Activated CD8-positive, alpha-beta T cell treated with anti-CD3 and anti-CD28 coated beads for 36 hours (primary cell): ENCODE measurements around the gene OST4. TPM values are rescaled to one million over a fixed set of nuclear protein-coding genes. Genes with fewer than 3 reads are reported as not detected.

Source experiments
- ATAC-seq: fragments of 200-7000 bp; cut with Tn5 transposase; one replicate; pipeline ENCODE4 v1.10.0; 2021; ENCODE audit warnings: mild to moderate bottlenecking, moderate library complexity
- CTCF ChIA-PET: fragments of 350-600 bp; sonication (Branson Sonifier 250); formaldehyde crosslinking; loops from one replicate; lab custom pipeline; 2021; ENCODE audit warnings: antibody characterized with exemption; lab: Charles Lee
- POLR2A ChIA-PET: fragments of 350-600 bp; sonication (Branson Sonifier 250); formaldehyde crosslinking; loops from one replicate; lab custom pipeline; 2021; ENCODE audit warnings: antibody characterized with exemption; lab: Charles Lee
- DNase-seq: peaks from one replicate; pipeline ENCODE4 v3.0.0-alpha.2; 2020
- H3K27ac Mint-ChIP-seq: one replicate; pipeline ENCODE4 v1.8.0; 2021; ENCODE audit warnings: mild to moderate bottlenecking, mixed read lengths
- H3K27me3 Mint-ChIP-seq: one replicate; pipeline ENCODE4 v1.8.0; 2021; ENCODE audit warnings: mixed read lengths
- H3K36me3 Mint-ChIP-seq: one replicate; pipeline ENCODE4 v1.8.0; 2021; ENCODE audit warnings: low read depth, mixed read lengths
- H3K4me1 Mint-ChIP-seq: one replicate; pipeline ENCODE4 v1.8.0; 2021; ENCODE audit warnings: low read depth, mixed read lengths
- H3K4me3 Mint-ChIP-seq: one replicate; pipeline ENCODE4 v1.8.0; 2021; ENCODE audit warnings: mild to moderate bottlenecking, moderate library complexity, mixed read lengths
- H3K9me3 Mint-ChIP-seq: one replicate; pipeline ENCODE4 v1.8.0; 2021; ENCODE audit warnings: mixed read lengths
- intact Hi-C: fragments of 100-400 bp; cut with micrococcal nuclease; formaldehyde crosslinking; loops from one replicate; pipeline ENCODE4 v1.10.0; 2022
- total RNA-seq, 2 experiments: library from RNA; stranded (reverse); gene quantifications; one replicate each; pipeline ENCODE4 v1.2.3, GENCODE V29; 2021
- TF ChIP-seq, protein P1 (sequence below): fragments of 200-600 bp; IDR thresholded peaks from one replicate; pipeline ENCODE4 v1.8.0; 2022; ENCODE audit warnings: antibody characterized with exemption, mild to moderate bottlenecking

The OST4 gene
- total RNA-seq, 2 experiments from 2014 or later, result 257 to 262 TPM

DNA sequence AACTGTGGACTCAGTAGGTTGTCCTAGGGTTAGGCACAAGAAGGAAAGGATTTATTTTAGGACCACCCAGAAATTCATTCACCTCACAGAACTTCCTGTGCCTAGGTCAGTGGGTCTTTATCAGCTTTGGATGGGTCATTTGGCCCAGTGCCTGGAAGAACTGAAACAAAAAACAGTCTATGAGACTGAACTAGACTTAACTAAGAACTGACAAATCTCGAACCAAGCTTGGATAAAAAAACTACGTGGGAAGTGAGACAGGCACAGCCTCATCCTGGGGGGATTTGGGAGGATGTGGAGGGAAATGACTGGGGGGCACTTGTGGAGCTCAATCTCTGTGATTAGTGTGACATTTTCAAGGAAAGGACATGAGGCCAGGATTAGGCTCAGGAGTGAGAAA is 2.3 kb upstream of the OST4 start:
- peak overlapping the region; percentile 26 for H3K27ac Mint-ChIP-seq
- no peak overlapping the region for H3K4me3 Mint-ChIP-seq
- DNase-seq (no peak), ATAC-seq (no peak)
- TF ChIP-seq, protein P1, sequence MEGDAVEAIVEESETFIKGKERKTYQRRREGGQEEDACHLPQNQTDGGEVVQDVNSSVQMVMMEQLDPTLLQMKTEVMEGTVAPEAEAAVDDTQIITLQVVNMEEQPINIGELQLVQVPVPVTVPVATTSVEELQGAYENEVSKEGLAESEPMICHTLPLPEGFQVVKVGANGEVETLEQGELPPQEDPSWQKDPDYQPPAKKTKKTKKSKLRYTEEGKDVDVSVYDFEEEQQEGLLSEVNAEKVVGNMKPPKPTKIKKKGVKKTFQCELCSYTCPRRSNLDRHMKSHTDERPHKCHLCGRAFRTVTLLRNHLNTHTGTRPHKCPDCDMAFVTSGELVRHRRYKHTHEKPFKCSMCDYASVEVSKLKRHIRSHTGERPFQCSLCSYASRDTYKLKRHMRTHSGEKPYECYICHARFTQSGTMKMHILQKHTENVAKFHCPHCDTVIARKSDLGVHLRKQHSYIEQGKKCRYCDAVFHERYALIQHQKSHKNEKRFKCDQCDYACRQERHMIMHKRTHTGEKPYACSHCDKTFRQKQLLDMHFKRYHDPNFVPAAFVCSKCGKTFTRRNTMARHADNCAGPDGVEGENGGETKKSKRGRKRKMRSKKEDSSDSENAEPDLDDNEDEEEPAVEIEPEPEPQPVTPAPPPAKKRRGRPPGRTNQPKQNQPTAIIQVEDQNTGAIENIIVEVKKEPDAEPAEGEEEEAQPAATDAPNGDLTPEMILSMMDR, result no peak
- peaks cover 17% of the 10 kb centered on the region for H3K36me3 Mint-ChIP-seq
- ChIA-PET CTCF (interaction anchor here (0.6 to 4.9 kb wide), 6 partner anchors 8 to 1943 kb away, joined by 3 to 32 read pairs (median 4); partner anchors contain the start of genes AGBL5 and KHK), POLR2A (interaction anchor here (0.6 to 5.3 kb wide), 6 partner anchors 10 to 307 kb away, joined by 3 to 40 read pairs (median 6); partner anchors contain the start of genes AGBL5 and ZNF513)
- H3K27me3 Mint-ChIP-seq, result no peaks in the 10 kb centered on the region
- no peaks in the 10 kb centered on the region for H3K9me3 Mint-ChIP-seq
- H3K4me1 Mint-ChIP-seq, result peaks cover 62% of the 10 kb centered on the region
- intact Hi-C loops, result no loop called here

DNA sequence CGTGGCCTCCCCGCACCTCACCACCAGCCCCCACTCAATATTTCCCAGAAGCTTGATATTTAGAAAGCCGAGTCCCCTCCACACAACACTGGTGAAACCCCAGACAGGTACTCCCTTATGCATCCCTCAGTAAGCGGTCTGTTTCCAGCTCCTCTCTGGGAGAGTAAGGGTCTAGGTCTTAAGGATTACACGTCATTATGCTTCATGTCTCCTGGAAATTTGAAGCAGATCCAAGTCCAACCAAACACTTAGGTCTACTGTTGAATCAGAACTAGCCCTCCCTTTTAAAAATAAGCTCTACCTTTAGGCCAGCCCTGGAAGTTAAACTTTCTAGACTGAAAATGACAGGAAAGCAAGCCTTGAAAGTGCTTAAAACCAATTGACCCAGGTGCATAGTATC is 1.5 kb upstream of the OST4 start:
- ChIA-PET POLR2A (interaction anchor here (0.8 to 5.3 kb wide), 4 partner anchors 10 to 139 kb away, joined by 3 to 40 read pairs (median 16); partner anchors contain the start of genes ATRAID and SLC5A6), CTCF (interaction anchor here (1.0 to 4.9 kb wide), 3 partner anchors 9 to 207 kb away, joined by 3 to 32 read pairs (median 26); partner anchors contain the start of gene AGBL5)
- Mint-ChIP-seq H3K9me3 (no peaks in the 10 kb centered on the region), H3K36me3 (peaks cover 23% of the 10 kb centered on the region), H3K27me3 (no peaks in the 10 kb centered on the region), H3K4me1 (peaks cover 70% of the 10 kb centered on the region), H3K27ac (peak overlapping the region; percentile 92), H3K4me3 (peak overlapping the region; percentile 81)
- TF ChIP-seq, protein P1, result no peak
- intact Hi-C loops, result no loop called here
- ATAC-seq, result no peak
- DNase-seq, result no peak

DNA sequence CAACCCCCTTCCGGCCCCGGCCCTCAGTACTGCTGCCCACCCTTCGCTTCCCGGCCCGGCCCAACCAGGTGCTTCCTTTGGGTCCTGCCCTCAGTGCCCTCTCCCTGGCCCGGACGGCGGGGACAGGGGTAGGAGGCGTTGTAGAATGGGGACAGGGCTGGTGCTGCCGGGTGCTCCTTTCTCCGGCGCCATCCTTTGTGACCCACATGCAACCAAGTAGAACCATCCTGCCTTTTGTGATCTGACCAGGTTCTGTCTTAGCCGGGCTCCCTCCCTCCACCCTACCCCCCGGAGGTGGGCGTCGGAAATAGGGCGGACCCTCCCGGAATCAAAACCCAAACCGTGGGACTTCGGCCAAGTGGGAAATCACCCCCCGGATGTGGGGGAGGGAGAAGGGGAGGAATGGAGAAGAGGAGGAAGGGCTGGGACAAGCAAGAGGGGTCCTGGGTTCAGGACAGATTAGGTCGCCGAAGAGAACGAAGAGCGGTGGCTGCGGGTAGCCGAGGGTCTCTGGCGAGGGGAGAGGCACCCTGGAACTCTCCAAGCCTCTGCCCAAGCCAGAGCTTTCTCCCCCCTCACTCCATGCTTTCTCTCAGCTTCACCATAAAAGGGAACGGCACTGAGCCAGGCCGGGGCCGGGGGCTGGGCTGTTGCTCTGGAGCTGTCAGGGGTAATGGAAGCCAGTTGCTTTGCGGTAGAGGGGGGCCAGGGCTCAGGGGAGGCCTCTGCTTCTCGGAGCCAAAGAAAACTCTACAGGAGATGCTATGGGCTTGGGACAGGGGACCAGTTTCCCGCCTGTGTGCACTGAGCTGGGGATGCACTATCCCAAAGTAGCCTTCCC is 756 bp upstream of the OST4 start:
- intact Hi-C loops, result no loop called here
- H3K4me1 Mint-ChIP-seq, result peaks cover 68% of the 10 kb centered on the region
- no peaks in the 10 kb centered on the region for H3K9me3 Mint-ChIP-seq
- peak overlapping the region; percentile 81 for H3K4me3 Mint-ChIP-seq
- H3K27ac Mint-ChIP-seq, result peak overlapping the region; percentile 92
- ChIA-PET CTCF (interaction anchor here (1.0 to 4.9 kb wide), 6 partner anchors 9 to 208 kb away, joined by 3 to 32 read pairs (median 4); partner anchors contain the start of gene AGBL5), POLR2A (interaction anchor here (0.6 to 5.3 kb wide), 10 partner anchors 11 to 216 kb away, joined by 3 to 40 read pairs (median 4); partner anchors contain the start of genes ATRAID and SLC5A6)
- TF ChIP-seq, protein P1, result no peak
- H3K27me3 Mint-ChIP-seq, result no peaks in the 10 kb centered on the region
- peak; percentile 53 for DNase-seq
- ATAC-seq, result peak; percentile 41
- peaks cover 24% of the 10 kb centered on the region for H3K36me3 Mint-ChIP-seq

DNA sequence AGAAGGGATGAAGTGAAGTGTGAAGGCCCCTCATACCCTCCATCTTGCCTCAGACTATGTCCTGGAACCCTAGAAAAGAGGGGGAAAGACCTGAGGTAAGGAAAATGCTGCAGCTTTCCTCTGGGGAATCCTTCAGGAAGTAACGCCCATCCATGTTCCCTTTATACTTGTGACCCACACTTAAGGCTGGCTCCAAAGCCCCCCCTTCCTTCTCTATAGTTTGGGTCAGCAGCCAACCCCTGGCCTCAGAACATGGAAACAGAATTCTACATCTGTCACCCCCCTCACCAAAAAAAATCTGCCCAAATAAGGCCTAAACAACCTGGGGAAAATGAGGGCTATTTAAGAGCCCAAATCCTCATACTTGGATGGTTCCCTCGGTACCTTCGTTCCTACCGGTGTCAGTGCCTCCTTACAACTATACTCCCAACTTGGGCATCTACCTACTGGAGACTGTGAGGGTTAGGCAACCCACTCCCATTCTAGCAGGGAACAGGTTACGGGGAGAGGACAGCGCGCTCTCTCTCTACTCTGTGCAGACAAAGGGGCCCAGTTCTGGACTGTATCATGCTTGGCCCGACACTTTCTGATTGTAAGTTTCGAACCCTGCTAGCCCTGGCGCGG is 689 bp downstream of the OST4 start:
- TF ChIP-seq, protein P1, result no peak
- ChIA-PET CTCF (interaction anchor here (1.0 to 4.9 kb wide), 7 partner anchors 11 to 225 kb away, joined by 3 to 32 read pairs (median 5); partner anchors contain the start of gene AGBL5), POLR2A (interaction anchor here (0.7 to 5.3 kb wide), 9 partner anchors 10 to 108 kb away, joined by 3 to 40 read pairs (median 4); partner anchors contain the start of gene KHK)
- intact Hi-C loops, result no loop called here
- Mint-ChIP-seq H3K4me1 (peaks cover 66% of the 10 kb centered on the region), H3K4me3 (peak overlapping the region; percentile 98), H3K9me3 (no peaks in the 10 kb centered on the region), H3K27ac (peak overlapping the region; percentile 95), H3K36me3 (peaks cover 29% of the 10 kb centered on the region), H3K27me3 (no peaks in the 10 kb centered on the region)
- ATAC-seq (no peak), DNase-seq (no peak)
